ENCODE results near the gene IRF2BP1. TPM values are rescaled to one million over a fixed set of nuclear protein-coding genes. Genes with fewer than 3 reads are reported as not detected.

The IRF2BP1 gene
- total and polyA plus RNA-seq, 2 of the 13 experiments (the other 11 are each of a cell fraction or from before 2014, with no cell fraction given), result 4.3 to 14.3 TPM

GRCh38 chr19:45886427-45887199 is 672 bp upstream of the IRF2BP1 start (continued):
- TF ChIP-seq THAP8 (CRISPR knock-in tag; IDR thresholded peaks at IDR 0.05; ENCODE audit: borderline replicate concordance) (no peak), PITX1 (CRISPR knock-in tag; IDR thresholded peaks at IDR 0.05) (peak; percentile 21; the same call in 1 of the 2 replicates), TEF (CRISPR knock-in tag; IDR thresholded peaks at IDR 0.05) (peak; percentile 75; the same call in 1 of the 2 replicates), ZNF569 (CRISPR knock-in tag; IDR thresholded peaks at IDR 0.05; ENCODE audit: borderline replicate concordance) (no peak), ZNF331 (CRISPR knock-in tag; IDR thresholded peaks at IDR 0.05) (0 out of 2 replicates have a peak, but pooled peaks have one; percentile 30), ZNF138 (CRISPR knock-in tag; IDR thresholded peaks at IDR 0.05; ENCODE audit: low read depth) (no peak), FOXA3 (CRISPR knock-in tag; IDR thresholded peaks at IDR 0.05) (peak; percentile 37; the same call in 1 of the 2 replicates), GFI1 (CRISPR knock-in tag; IDR thresholded peaks at IDR 0.05; ENCODE audit: borderline replicate concordance) (peak; percentile 21; the same call in 1 of the 2 replicates), ZBTB7A (CRISPR knock-in tag; IDR thresholded peaks at IDR 0.05) (no peak), AFF4 (CRISPR knock-in tag; IDR thresholded peaks at IDR 0.05) (no peak), ETV6 (CRISPR knock-in tag; conservative IDR thresholded peaks at IDR 0.05) (no peak), ZNF768 (CRISPR knock-in tag; IDR thresholded peaks at IDR 0.05) (peak; percentile 100), ZNF264 (CRISPR knock-in tag; IDR thresholded peaks at IDR 0.05) (peak; percentile 91), ZNF143 (CRISPR knock-in tag; IDR thresholded peaks at IDR 0.05) (peak; percentile 92), ZFP37 (CRISPR knock-in tag; IDR thresholded peaks at IDR 0.05; ENCODE audit: borderline replicate concordance) (0 out of 2 replicates have a peak, but pooled peaks have one; percentile 68), PRPF4 (IDR thresholded peaks at IDR 0.05; ENCODE audit: low read depth, low read length, poor library complexity, severe bottlenecking) (no peak), EHMT2 (IDR thresholded peaks at IDR 0.05; ENCODE audit: borderline replicate concordance, low read depth, low read length) (no peak), MAX (IDR thresholded peaks at IDR 0.05) (0 out of 2 replicates have a peak, but pooled peaks have one; percentile 21)

Data from HepG2 (cell line).